Thyroid gland (tissue), 4 donors: Measurements from ENCODE around the gene ATP2A2. TPM values are rescaled to one million over a fixed set of nuclear protein-coding genes. Genes with fewer than 3 reads are reported as not detected.

Experiments used
- DNase-seq, 2 donors: peaks; one replicate each; pipeline ENCODE4 v3.0.0-alpha.2; 2019
- H3K27ac ChIP-seq, 3 donors: fragments of 200-600 bp; sonication (generic); 1 replicate in 2 of 3; 2 replicates in 1 of 3; pipeline ENCODE4 v1.5.1; 2016 to 2019; ENCODE audit warnings: mild to moderate bottlenecking in 1 of 3, moderate library complexity in 1 of 3
- H3K27me3 ChIP-seq: fragments of 200-600 bp; sonication (generic); one replicate; pipeline ENCODE4 v1.5.1; 2019
- H3K36me3 ChIP-seq, 2 donors: fragments of 200-600 bp; sonication (generic); one replicate each; pipeline ENCODE4 v1.5.1; 2016 to 2019
- H3K4me1 ChIP-seq, 2 donors: fragments of 200-600 bp; sonication (generic); one replicate each; pipeline ENCODE4 v1.5.1; 2017 to 2019
- H3K4me3 ChIP-seq, 3 donors: fragments of 200-600 bp; sonication (generic); replicated peaks in 1 of 3; 1 replicate in 2 of 3; 2 replicates in 1 of 3; pipeline ENCODE4 v1.5.1; 2016; ENCODE audit warnings: mild to moderate bottlenecking in 1 of 3
- H3K9me3 ChIP-seq: fragments of 200-600 bp; sonication (generic); one replicate; pipeline ENCODE4 v1.5.1; 2017
- CTCF ChIP-seq, 6 experiments: fragments of 200-600 bp in 3 of 6; fragments of 450-650 bp in 3 of 6; sonication (generic) in 3 of 6; IDR thresholded peaks; one replicate each; pipeline ENCODE4 v1.5.1; 2016 to 2019; ENCODE audit warnings: antibody characterized with exemption in 6 of 6, mild to moderate bottlenecking in 2 of 6, inconsistent platforms in 1 of 6, moderate library complexity in 1 of 6
- POLR2A ChIP-seq, 2 donors: fragments of 450-650 bp; IDR thresholded peaks; one replicate each; pipeline ENCODE4 v1.6.1; 2017; ENCODE audit warnings: antibody characterized with exemption in 2 of 2, mild to moderate bottlenecking in 2 of 2, moderate library complexity in 1 of 2
- WGBS, 2 donors: methylation state at CpG; one replicate each; pipeline ENCODE4 v1.1.5; 2017; 5-methylcytosine and 5-hydroxymethylcytosine counted together
- intact Hi-C: fragments of 100-400 bp; cut with DNase I; formaldehyde crosslinking; loops from one replicate; pipeline ENCODE4 v1.15.1; 2023
- total RNA-seq, 4 donors: library from RNA; depleted of rRNA; stranded (reverse); fragments of >200 nt; gene quantifications; one replicate each; pipeline ENCODE4 v1.2.3, GENCODE V29; 2016

Gene ATP2A2
- total RNA-seq, 4 donors from 2014 or later, result 126 to 220 (median 174) TPM

- no peaks in the 10 kb centered on the region for H3K27me3 ChIP-seq
- no peaks in the 10 kb centered on the region for H3K9me3 ChIP-seq
- intact Hi-C loops, result loop anchor here (5.0 kb wide), 1 partner anchor 181 kb away; no protein-coding TSS in a partner anchor
- TF ChIP-seq CTCF (IDR thresholded peaks at IDR 0.05), result no peak
- TF ChIP-seq POLR2A (IDR thresholded peaks at IDR 0.05), result no peak
- peak overlapping the region in 2 of 3 donors; percentile 36 to 99 for H3K27ac ChIP-seq
- WGBS, 2 donors, result 20 to 27% methylated on average over 7 of the region's 7 CpGs
- H3K36me3 ChIP-seq, result no peaks in the 10 kb centered on the region
- no peak for DNase-seq
- peaks cover 28 to 49% of the 10 kb centered on the region in 2 donors for H3K4me1 ChIP-seq
- peak overlapping the region in 1 of 3 donors; percentile 95 for H3K4me3 ChIP-seq
These were observed 2.1 kb downstream of the ATP2A2 start for GRCh38 chr12:110282956-110283817.

GRCh38 chr12:110284597-110284996 lies 3.5 kb downstream of the ATP2A2 start:
- Histone ChIP-seq H3K4me3 (peak overlapping the region in 1 of 3 donors; percentile 4), H3K9me3 (no peaks in the 10 kb centered on the region), H3K27ac (no peak overlapping the region), H3K4me1 (peaks cover 36 to 57% of the 10 kb centered on the region in 2 donors), H3K27me3 (no peaks in the 10 kb centered on the region), H3K36me3 (peaks cover 0 to 1% of the 10 kb centered on the region in 2 donors)
- intact Hi-C loops, result loop anchor here (5.0 kb wide), 1 partner anchor 182 kb away; no protein-coding TSS in a partner anchor
- no peak for TF ChIP-seq POLR2A (IDR thresholded peaks at IDR 0.05)
- no peak for TF ChIP-seq CTCF (IDR thresholded peaks at IDR 0.05)
- no peak for DNase-seq

GRCh38 chr12:110286623-110287022 lies 5.6 kb downstream of the ATP2A2 start:
- Histone ChIP-seq H3K4me3 (no peak overlapping the region), H3K27ac (no peak overlapping the region), H3K27me3 (no peaks in the 10 kb centered on the region), H3K36me3 (peaks cover 13 to 16% of the 10 kb centered on the region in 2 donors), H3K9me3 (no peaks in the 10 kb centered on the region), H3K4me1 (peaks cover 33 to 49% of the 10 kb centered on the region in 2 donors)
- TF ChIP-seq CTCF (IDR thresholded peaks at IDR 0.05) (no peak), POLR2A (IDR thresholded peaks at IDR 0.05) (no peak)
- no peak for DNase-seq
- WGBS, 2 donors, result 77 to 85% methylated on average over 7 of the region's 7 CpGs
- intact Hi-C loops, result no loop called here

GRCh38 chr12:110287986-110288385 lies 6.9 kb downstream of the ATP2A2 start:
- Histone ChIP-seq H3K36me3 (peaks cover 26 to 30% of the 10 kb centered on the region in 2 donors), H3K4me3 (no peak overlapping the region), H3K27me3 (no peaks in the 10 kb centered on the region), H3K9me3 (no peaks in the 10 kb centered on the region), H3K4me1 (peaks cover 26 to 43% of the 10 kb centered on the region in 2 donors), H3K27ac (no peak overlapping the region)
- intact Hi-C loops, result no loop called here
- no peak for TF ChIP-seq POLR2A (IDR thresholded peaks at IDR 0.05)
- no peak for TF ChIP-seq CTCF (IDR thresholded peaks at IDR 0.05)
- no peak for DNase-seq
- 91 to 94% methylated on average over 3 of the region's 3 CpGs for WGBS, 2 donors
